HG03103 (cell line): ENCODE results near the gene PSME1.

Experiments used
- ATAC-seq: cut with Tn5 transposase; IDR thresholded peaks from one replicate; pipeline ENCODE4 v1.9.1; 2021; ENCODE audit warnings: low read depth; ENCODE audit not compliant: unreplicated experiment

The PSME1 gene

GRCh38 chr14:24127673-24128072 is 8.3 kb upstream of the PSME1 start:
- ATAC-seq, result no peak

GRCh38 chr14:24129410-24129998 is 6.5 kb upstream of the PSME1 start:
- no peak for ATAC-seq

- ATAC-seq, result no peak
Measured at GRCh38 chr14:24130380-24130716, 5.6 kb upstream of the PSME1 start, which contains the start of gene FITM1. TSS of gene FITM1 (plus strand) at chr14:24130659. CDS start at chr14:24131564, 905 bp downstream.

GRCh38 chr14:24130717-24131548 is 5.1 kb upstream of the PSME1 start:
- no peak for ATAC-seq

GRCh38 chr14:24131549-24131966 is 4.4 kb upstream of the PSME1 start:
- ATAC-seq, result no peak

- ATAC-seq, result no peak
Measured at GRCh38 chr14:24132061-24132685, 3.8 kb upstream of the PSME1 start.

- ATAC-seq, result no peak
Measured at GRCh38 chr14:24132976-24133375, 3.0 kb upstream of the PSME1 start.

- ATAC-seq, result no peak
Measured at GRCh38 chr14:24133735-24134134, 2.3 kb upstream of the PSME1 start.

- ATAC-seq, result no peak
Measured at GRCh38 chr14:24135584-24135833, 485 bp upstream of the PSME1 start.

GRCh38 chr14:24136684-24137528 is 912 bp downstream of the PSME1 start:
- no peak for ATAC-seq

- no peak for ATAC-seq
Measured at GRCh38 chr14:24137529-24138395, 1.8 kb downstream of the PSME1 start.

GRCh38 chr14:24138396-24139271 is 2.6 kb downstream of the PSME1 start:
- no peak for ATAC-seq

- no peak for ATAC-seq
Measured at GRCh38 chr14:24139272-24139934, 3.4 kb downstream of the PSME1 start.

- ATAC-seq, result peak; percentile 77
Measured at GRCh38 chr14:24141097-24141880, 5.3 kb downstream of the PSME1 start, which contains the start of gene EMC9. TSS of gene EMC9 (minus strand) at chr14:24141591. CDS start at chr14:24141304, 287 bp downstream.

GRCh38 chr14:24143511-24143910 is 7.5 kb downstream of the PSME1 start:
- ATAC-seq, result no peak

GRCh38 chr14:24144451-24144850 is 8.5 kb downstream of the PSME1 start:
- no peak for ATAC-seq

- no peak for ATAC-seq
Measured at GRCh38 chr14:24145219-24145618, 9.2 kb downstream of the PSME1 start.
